PFSK-1 (cell line): ENCODE data around the gene RNF149.

Experiments
- FOXP2 ChIP-seq: optimal IDR thresholded peaks from 2 replicates; pipeline ENCODE3; 2011; ENCODE audit warnings: borderline replicate concordance, control low read depth, inconsistent platforms; ENCODE audit not compliant: insufficient read depth; ENCODE audit errors: extremely low read length, extremely low read depth
- POLR2AphosphoS5 ChIP-seq: IDR thresholded peaks from 2 replicates; pipeline ENCODE4 v1.6.1; 2012; ENCODE audit warnings: low read depth, mild to moderate bottlenecking, control low read depth, low read length, moderate library complexity
- SIN3A ChIP-seq: IDR thresholded peaks from 2 replicates; pipeline ENCODE4 v1.6.1; 2012; ENCODE audit warnings: mild to moderate bottlenecking, low read length, moderate library complexity, borderline replicate concordance; ENCODE audit not compliant: insufficient read depth
- TAF1 ChIP-seq: IDR thresholded peaks from 2 replicates; pipeline ENCODE4 v1.6.1; 2012; ENCODE audit warnings: low read length, control low read depth, borderline replicate concordance; ENCODE audit not compliant: insufficient read depth
- TF ChIP-seq, protein P1 (sequence below), 2 experiments: IDR thresholded peaks; 2 replicates each; pipeline versions ENCODE4 v1.6.1 to v1.8.0; 2011 to 2012; ENCODE audit warnings: low read depth in 2 of 2, low read length in 2 of 2, control low read depth in 1 of 2, inconsistent platforms in 1 of 2, mild to moderate bottlenecking in 1 of 2, moderate library complexity in 1 of 2; ENCODE audit not compliant: insufficient read depth in 1 of 2

RNF149 gene

GRCh38 chr2:101327863-101328394 is 19.4 kb upstream of the RNF149 start:
- TF ChIP-seq POLR2AphosphoS5 (no peak), FOXP2 (no peak), SIN3A (no peak), TAF1 (no peak)
- TF ChIP-seq, protein P1, sequence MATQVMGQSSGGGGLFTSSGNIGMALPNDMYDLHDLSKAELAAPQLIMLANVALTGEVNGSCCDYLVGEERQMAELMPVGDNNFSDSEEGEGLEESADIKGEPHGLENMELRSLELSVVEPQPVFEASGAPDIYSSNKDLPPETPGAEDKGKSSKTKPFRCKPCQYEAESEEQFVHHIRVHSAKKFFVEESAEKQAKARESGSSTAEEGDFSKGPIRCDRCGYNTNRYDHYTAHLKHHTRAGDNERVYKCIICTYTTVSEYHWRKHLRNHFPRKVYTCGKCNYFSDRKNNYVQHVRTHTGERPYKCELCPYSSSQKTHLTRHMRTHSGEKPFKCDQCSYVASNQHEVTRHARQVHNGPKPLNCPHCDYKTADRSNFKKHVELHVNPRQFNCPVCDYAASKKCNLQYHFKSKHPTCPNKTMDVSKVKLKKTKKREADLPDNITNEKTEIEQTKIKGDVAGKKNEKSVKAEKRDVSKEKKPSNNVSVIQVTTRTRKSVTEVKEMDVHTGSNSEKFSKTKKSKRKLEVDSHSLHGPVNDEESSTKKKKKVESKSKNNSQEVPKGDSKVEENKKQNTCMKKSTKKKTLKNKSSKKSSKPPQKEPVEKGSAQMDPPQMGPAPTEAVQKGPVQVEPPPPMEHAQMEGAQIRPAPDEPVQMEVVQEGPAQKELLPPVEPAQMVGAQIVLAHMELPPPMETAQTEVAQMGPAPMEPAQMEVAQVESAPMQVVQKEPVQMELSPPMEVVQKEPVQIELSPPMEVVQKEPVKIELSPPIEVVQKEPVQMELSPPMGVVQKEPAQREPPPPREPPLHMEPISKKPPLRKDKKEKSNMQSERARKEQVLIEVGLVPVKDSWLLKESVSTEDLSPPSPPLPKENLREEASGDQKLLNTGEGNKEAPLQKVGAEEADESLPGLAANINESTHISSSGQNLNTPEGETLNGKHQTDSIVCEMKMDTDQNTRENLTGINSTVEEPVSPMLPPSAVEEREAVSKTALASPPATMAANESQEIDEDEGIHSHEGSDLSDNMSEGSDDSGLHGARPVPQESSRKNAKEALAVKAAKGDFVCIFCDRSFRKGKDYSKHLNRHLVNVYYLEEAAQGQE (IDR thresholded peaks at IDR 0.05; ENCODE audit: insufficient read depth in 1 of 2, low read depth in 2 of 2, low read length in 2 of 2) = no peak

- no peak for TF ChIP-seq FOXP2
Observed at GRCh38 chr2:101325425-101325824, 16.9 kb upstream of the RNF149 start.

- TF ChIP-seq SIN3A (no peak), POLR2AphosphoS5 (no peak), TAF1 (no peak), FOXP2 (no peak)
- TF ChIP-seq, protein P1 (IDR thresholded peaks at IDR 0.05; ENCODE audit: insufficient read depth in 1 of 2, low read depth in 2 of 2, low read length in 2 of 2) = no peak
Observed at GRCh38 chr2:101311696-101312017, 3.2 kb upstream of the RNF149 start.

- TF ChIP-seq SIN3A (no peak), POLR2AphosphoS5 (no peak), FOXP2 (no peak), TAF1 (no peak)
- TF ChIP-seq, protein P1 (IDR thresholded peaks at IDR 0.05; ENCODE audit: insufficient read depth in 1 of 2, low read depth in 2 of 2, low read length in 2 of 2) = no peak
Observed at GRCh38 chr2:101310834-101311695, 2.6 kb upstream of the RNF149 start.

DNA sequence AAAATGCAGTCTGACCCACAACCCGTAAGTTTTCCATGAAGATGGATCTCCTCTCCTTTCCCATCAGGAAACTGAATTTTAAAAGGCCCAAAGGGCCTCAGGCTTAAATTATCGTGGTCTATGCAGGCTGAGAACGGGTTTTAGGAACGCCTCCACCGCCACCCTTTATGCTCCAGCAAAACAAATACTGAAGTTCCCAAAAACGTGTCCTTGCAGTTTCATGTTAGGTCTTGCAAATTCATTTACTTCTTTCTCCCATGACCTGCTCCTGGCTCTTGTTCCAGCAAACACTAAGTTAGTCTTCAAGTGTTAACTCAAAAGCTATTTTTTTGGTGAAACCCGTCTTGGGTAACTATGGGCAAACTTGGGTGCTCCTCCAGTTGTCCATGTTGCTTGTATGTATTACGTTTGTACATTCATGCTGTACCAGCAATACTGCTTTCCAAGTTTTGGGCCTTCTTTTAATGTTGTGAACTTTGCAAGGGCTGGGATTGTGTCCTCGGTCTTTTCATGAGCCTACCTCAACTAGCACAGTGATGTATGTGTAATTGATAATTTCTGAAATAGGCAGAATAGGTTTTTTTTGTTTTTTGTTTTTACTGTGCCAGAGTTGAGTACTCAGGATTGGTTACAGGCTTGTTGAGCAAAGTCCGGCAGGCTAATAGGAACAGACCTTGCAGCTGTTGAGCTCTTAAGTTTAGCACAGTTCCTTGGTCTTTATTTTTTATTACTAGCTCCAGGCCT is 1.8 kb upstream of the RNF149 start:
- TF ChIP-seq, protein P1 (IDR thresholded peaks at IDR 0.05; ENCODE audit: insufficient read depth in 1 of 2, low read depth in 2 of 2, low read length in 2 of 2) = no peak
